Lower leg skin (tissue), 4 donors: Measurements from ENCODE around the gene PROSER2. TPM values are rescaled to one million over a fixed set of nuclear protein-coding genes. Genes with fewer than 3 reads are reported as not detected.

ENCODE experiments used
- DNase-seq, 2 donors: peaks; one replicate each; pipeline ENCODE4 v3.0.0-alpha.2; 2019; ENCODE audit warnings: low spot score in 2 of 2
- H3K4me3 ChIP-seq: fragments of 200-600 bp; sonication (generic); 2 replicates; pipeline ENCODE4 v1.5.1; 2017; ENCODE audit warnings: mild to moderate bottlenecking, low read depth; ENCODE audit not compliant: poor library complexity, severe bottlenecking
- CTCF ChIP-seq, 3 donors: fragments of 450-650 bp; IDR thresholded peaks; one replicate each; pipeline ENCODE4 v1.5.1; 2016; ENCODE audit warnings: antibody characterized with exemption in 3 of 3, mild to moderate bottlenecking in 3 of 3, moderate library complexity in 2 of 3
- POLR2A ChIP-seq, 2 donors: fragments of 450-650 bp; IDR thresholded peaks; one replicate each; pipeline ENCODE4 v1.6.1; 2016 to 2017; ENCODE audit warnings: antibody characterized with exemption in 2 of 2, mild to moderate bottlenecking in 1 of 2, moderate library complexity in 1 of 2
- WGBS, 2 donors: methylation state at CpG; one replicate each; pipeline ENCODE4 v1.1.5; 2018; 5-methylcytosine and 5-hydroxymethylcytosine counted together
- intact Hi-C: fragments of 100-400 bp; cut with DNase I; formaldehyde crosslinking; loops from one replicate; pipeline ENCODE4 v1.15.0; 2023; ENCODE audit warnings: low total_unique reads
- total RNA-seq, 4 donors: library from RNA; depleted of rRNA; stranded (reverse); fragments of >200 nt; gene quantifications; one replicate each; pipeline ENCODE4 v1.1.0, GENCODE V29; 2016

The PROSER2 gene
- 10 to 100 TPM in 2 of 4 donors, 1 to 10 TPM in 2; 5.6 to 14.7 (median 9.1) TPM for total RNA-seq

DNA sequence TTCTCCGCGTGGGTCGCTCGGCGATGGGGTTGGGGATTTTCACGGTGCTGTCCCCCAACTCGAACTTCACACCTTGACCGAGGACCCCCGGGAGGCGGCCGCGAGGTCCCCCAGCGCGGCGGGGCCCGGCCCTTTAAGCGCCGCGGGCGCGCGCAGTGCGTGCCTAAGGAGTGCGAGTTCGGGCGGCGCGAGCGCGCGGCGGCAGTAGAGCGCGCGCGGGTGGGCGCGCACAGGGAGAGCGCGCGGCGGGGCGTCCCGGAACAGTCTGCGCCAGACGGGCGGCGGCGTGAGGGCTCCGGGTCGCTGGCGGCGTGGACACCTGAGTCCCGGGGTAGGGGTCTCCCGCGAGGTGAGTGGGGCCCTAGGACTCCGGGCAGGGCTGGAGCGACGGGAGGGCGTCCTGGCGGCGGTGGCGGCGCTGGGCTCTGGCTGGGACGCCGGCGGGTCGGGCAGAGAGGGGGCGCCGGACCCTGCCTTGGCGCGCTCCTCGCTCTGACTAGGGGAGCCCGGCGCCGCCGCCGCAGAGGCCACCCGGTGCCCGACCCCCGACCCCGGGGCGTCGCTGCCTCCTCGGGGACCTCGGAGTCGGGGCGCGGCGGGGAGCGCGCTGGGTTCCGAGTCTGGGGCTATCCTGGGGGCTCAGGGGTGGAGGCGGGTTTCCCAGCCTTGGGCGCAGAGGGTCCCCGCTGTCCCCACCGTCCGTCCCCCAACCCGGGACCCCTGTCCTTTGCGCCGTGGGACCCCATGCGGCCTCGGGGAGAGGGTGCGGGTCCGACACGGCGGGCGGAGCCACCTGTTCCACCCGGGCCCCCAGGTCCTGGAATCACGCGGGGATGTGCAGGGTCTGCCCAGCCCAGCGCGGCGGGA is at the start of gene PROSER2:
TSS of gene PROSER2 (plus strand) at position 235 of the 867 bp plus-strand sequence. CDS start 28,722 bp downstream, outside the sequence.
- WGBS, 2 donors: 0 to 1% methylated on average over 60 to 68 of the region's 114 CpGs
- no peak for TF ChIP-seq POLR2A (IDR thresholded peaks at IDR 0.05)
- no peak for TF ChIP-seq CTCF (IDR thresholded peaks at IDR 0.05)
- DNase-seq: peak in 1 of 2 donors; percentile 23
- intact Hi-C loops: no loop called here
- H3K4me3 ChIP-seq: peak within 1 kb of the TSS; percentile 73

- intact Hi-C loops: no loop called here
Measured at GRCh38 chr10:11773761-11774441, 49.3 kb upstream of the PROSER2 start.

DNA sequence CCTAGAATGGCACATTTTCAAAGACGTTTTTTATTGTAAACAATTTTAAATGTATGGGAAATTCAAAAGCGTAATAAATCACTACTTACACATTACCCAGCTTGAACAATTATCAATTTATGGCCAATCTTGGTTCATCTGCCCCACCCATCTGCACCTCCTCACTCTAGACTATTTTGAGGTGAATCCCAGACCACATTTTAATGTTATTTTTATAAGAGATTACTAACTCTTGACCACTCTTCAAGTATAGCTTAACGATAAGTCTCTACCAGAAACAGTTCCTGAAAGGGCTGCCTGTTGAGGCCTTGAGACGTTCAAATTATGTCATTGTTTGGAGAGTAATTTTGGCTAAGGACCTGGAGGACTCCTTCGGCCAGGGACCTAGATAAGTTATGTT is 47.7 kb upstream of the PROSER2 start:
- intact Hi-C loops: no loop called here
- no peak for DNase-seq
- 70 to 73% methylated on average over 5 of the region's 5 CpGs for WGBS, 2 donors

More at GRCh38 chr10:11773761-11774441, 49.3 kb upstream of the PROSER2 start:
- WGBS, 2 donors: 72 to 74% methylated on average over 14 of the region's 14 CpGs
- no peak for DNase-seq
- no peak for TF ChIP-seq POLR2A (IDR thresholded peaks at IDR 0.05)
- no peak overlapping the region for H3K4me3 ChIP-seq

DNA sequence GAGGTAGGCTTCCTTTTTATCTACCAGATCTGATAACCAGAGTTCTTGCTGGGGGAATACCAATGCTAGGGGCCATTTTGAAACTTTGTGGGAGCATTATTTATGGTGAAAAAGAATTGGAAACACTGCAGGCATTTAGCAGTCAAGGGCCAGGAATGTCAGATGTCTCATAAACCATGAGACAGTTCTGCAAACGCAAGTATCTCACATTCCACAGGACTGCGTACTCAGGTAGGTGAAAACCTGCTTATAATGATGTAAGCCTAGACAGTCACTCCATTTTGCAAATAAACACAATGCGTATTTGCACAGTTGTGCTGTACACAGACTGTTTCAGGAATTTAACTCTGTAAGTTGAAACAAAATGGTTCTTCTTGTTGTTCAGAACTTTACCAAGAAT is 47.1 kb upstream of the PROSER2 start:
- H3K4me3 ChIP-seq: no peak overlapping the region

More for the DNA sequence above, 47.7 kb upstream of the PROSER2 start:
- H3K4me3 ChIP-seq: no peak overlapping the region
- TF ChIP-seq POLR2A (IDR thresholded peaks at IDR 0.05): no peak
- no peak for TF ChIP-seq CTCF (IDR thresholded peaks at IDR 0.05)

GRCh38 chr10:11781114-11781513 is 42.0 kb upstream of the PROSER2 start:
- TF ChIP-seq CTCF (IDR thresholded peaks at IDR 0.05) (no peak), POLR2A (IDR thresholded peaks at IDR 0.05) (no peak)
- no peak overlapping the region for H3K4me3 ChIP-seq
- 82 to 86% methylated on average over 5 to 6 of the region's 6 CpGs for WGBS, 2 donors
- intact Hi-C loops: loop anchor here (5.0 kb wide), 1 partner anchor 206 kb away; no protein-coding TSS in a partner anchor
- no peak for DNase-seq

More for the DNA sequence above, 47.1 kb upstream of the PROSER2 start:
- TF ChIP-seq CTCF (IDR thresholded peaks at IDR 0.05): no peak
- TF ChIP-seq POLR2A (IDR thresholded peaks at IDR 0.05): no peak
- DNase-seq: no peak
- WGBS, 2 donors: 87 to 90% methylated on average over 3 of the region's 3 CpGs
- intact Hi-C loops: no loop called here
